Jurkat, Clone E6-1 (cell line): ENCODE results near the gene ZYG11A.
A peak's percentile ranks its signal among the peaks of the same experiment; 100 is the strongest.
"Not testable (repeated sequence)": the region's sequence is repeated elsewhere in the genome, so short reads cannot be mapped to it uniquely, and the experiment has no call there.

Experiments
- DNase-seq: peaks from one replicate; pipeline ENCODE4 v3.0.0-alpha.2; 2011; ENCODE audit warnings: low read depth, low spot score
- H3K4me3 ChIP-seq: 2 replicates; pipeline ENCODE4 v1.5.1; 2011; ENCODE audit warnings: mild to moderate bottlenecking, low read length, control low read depth, moderate library complexity

ZYG11A gene

DNA sequence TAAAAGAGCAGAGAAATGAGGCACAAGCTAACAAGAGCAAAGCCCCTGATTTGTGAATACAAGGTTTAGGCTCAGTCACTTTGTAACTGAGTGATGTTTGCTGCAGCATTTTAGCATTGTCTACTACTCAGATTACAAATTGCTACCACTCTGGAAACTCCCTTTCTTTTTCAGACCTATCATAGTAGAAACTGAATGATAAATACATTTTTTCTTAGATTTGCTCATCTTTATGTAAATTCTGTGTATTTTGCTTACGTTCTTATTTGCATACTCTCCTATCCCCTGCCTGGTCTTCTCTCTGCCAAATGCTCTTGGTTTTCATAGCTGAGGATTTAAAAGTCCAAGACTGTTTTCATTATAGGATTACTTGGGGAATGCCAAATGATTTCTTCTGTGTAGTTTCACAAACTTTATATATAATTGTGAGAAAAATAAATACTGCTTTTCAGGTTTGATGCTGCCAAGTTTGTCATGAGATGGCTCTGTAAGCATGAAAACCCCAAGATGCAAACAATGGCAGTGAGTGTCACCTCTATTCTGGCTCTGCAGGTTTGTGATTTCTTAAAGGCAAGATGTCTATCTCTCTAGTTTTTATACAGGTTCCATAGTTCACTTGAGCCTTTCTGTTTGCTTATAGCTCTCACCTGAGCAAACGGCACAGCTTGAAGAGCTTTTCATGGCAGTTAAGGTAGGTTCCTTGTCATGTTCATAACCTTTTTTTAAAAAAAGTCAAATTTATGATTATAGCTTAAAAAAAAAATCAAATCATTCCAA is 24.7 kb downstream of the ZYG11A start:
- DNase-seq, result no peak
- H3K4me3 ChIP-seq, result no peak overlapping the region

DNA sequence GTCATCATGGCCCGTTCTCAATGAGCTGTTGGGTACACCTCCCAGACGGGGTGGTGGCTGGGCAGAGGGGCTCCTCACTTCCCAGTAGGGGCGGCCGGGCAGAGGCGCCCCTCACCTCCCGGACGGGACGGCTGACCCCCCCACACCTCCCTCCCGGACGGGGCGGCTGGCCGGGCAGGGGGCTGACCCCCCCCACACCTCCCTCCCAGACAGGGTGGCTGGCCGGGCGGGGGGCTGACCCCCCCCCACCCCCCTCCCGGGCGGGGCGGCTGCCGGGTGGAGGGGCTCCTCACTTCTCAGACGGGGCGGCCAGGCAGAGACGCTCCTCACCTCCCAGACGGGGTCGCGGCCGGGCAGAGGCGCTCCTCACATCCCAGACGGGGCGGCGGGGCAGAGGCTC is 27.2 kb downstream of the ZYG11A start:
- H3K4me3 ChIP-seq, DNase-seq: not testable (repeated sequence)

DNA sequence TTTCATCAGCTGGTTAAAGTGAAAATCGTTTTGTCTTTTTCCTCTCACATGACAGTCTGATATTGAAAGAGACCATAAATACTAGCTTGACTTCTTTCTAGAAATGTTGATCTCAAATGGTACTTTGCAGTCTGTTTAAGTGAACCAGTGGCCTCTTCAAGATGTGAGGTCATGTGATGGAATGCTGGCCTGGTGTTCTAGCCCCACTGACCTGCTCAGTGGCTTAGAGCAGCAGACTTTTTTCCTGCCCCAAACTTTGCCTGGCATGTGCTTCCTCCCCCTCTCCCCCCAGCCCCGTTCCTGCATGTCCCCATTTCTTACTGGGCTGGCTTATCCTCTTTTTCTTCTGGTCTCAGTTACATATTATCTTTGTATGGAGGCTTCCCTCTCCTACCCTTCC is 34.3 kb downstream of the ZYG11A start:
- H3K4me3 ChIP-seq, result no peak overlapping the region
- no peak for DNase-seq

DNA sequence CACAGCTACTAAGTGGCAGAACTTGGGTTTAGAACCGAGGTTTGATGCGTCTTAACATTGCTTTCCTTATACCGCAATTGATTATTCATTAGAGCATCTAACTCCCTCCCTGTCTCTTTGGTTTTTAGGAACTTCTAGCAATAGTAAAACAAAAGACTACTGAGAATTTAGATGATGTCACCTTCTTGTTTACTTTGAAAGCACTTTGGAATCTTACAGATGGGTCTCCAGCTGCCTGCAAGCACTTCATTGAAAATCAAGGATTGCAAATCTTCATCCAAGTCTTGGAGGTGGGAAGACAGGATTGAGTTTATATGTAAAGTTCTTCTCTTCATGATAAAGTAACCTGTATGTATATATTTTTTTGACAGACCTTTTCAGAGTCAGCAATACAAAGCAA is 35.0 kb downstream of the ZYG11A start:
- H3K4me3 ChIP-seq, result no peak overlapping the region
- DNase-seq, result no peak

DNA sequence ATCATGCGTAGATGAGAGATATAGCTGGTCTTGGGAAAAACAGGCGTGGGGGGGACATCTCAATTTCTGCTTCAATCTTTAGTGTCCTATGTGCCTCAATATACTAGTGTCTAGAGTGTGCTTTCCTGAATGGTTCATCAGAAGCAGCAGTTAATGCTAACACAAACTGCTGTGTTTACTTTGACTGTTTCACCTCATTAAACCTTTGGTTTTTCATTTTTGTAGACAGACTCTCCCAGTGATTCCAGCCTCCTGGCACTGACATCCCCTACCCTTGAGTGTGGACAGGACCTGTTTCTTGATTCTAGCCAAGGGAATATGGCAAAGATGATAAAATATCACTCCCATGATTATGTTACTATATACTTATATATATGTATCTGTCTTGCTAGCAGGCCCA is 37.6 kb downstream of the ZYG11A start:
- no peak for DNase-seq
- H3K4me3 ChIP-seq, result no peak overlapping the region

DNA sequence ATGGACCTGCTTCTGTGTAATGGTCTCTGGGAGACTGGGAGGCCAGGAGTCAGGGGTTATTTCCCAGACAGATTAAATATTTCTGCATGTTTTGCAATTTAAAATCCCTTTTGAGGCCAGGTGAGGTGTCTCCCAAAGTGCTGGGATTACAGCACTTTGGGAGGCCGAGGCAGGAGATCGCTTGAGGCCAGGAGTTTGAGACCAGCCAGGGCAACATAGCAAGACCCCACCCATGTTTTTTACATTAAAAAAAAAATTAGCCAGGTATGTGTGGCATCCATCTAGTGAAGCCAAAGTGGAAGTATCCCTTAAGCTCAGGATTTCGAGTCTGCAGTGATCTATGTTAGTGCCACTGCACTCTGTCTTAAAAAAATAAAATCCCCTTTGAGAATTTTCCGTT is 44.9 kb downstream of the ZYG11A start:
- no peak for DNase-seq

DNA sequence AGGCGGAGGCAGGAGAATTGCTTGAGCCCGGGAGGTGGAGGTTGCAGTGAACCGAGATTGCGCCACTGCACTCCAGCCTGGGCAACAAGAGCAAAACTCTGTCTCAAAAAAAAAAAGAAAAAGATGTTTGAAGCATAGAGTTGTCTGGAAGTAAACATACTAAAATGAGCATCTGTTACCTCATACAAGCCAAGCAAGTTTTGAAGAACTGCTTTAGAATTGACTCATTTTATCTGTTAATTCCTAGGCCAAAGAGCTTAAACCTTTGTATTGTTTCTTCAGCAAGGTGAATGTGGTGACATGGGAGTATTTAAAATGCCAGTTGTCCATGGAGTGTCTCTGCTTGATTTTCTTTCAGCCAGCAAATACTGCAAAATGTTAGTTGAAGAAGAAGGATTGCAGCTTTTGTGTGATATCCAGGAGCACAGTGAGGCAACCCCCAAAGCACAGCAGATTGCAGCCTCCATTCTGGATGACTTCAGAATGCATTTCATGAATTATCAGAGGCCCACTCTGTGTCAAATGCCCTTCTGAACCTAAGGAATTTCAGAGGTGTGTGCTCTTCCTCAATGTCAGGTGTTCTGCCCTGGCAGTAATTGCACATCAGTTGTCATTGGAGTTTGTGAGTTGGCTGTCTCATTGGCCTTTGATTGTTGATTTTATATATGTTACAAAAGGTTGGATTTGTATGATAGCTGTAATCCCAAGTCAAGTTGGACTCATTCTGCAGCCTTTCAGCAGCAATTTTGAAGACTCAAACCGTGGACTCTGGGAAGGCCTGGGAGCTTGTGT is 50.1 kb downstream of the ZYG11A start:
- no peak for DNase-seq
- H3K4me3 ChIP-seq, result no peak overlapping the region

More for the DNA sequence above, 44.9 kb downstream of the ZYG11A start:
- H3K4me3 ChIP-seq, result no peak overlapping the region

DNA sequence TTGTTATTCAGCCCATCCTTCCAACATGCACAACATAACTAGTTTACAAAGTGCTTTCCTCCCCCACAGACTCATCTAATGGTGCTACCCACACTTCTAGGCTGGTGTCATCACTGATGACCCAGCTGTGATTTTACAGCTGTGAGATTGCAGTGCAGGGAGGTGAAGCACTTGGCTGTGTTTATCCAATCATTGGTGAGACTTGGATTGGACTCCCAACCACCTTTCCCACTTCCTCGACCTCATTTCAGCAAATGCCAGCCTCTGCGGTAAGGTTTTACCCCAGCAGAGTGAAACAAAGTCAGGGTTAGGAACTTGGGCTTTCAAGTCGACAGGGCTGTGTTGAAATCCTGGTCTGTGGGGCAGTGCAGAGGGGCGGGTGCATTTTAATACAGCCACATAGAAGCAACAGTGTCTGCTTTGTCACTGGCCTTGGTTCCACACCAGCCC is 56.9 kb downstream of the ZYG11A start:
- peak; percentile 95 for DNase-seq
- no peak overlapping the region for H3K4me3 ChIP-seq

DNA sequence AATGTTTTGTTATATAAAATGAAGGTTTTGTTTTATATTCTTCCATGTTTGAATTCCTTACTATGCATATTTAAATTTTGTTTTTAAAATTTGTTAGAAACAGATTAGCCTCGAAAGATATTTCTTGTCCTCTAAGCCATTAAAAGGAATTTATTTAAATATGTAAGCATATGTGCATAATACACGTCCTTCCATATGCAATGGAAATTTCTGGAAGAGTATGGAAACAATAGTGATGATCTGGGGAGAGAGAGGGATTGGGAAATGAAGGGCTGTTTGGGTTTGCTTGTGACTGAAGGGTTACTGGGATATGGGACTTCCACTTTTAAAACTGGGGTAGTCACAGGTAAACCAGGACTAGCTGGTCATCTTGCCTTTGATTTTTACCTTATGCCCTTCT is 57.8 kb downstream of the ZYG11A start:
- H3K4me3 ChIP-seq, result no peak overlapping the region
- DNase-seq, result no peak

DNA sequence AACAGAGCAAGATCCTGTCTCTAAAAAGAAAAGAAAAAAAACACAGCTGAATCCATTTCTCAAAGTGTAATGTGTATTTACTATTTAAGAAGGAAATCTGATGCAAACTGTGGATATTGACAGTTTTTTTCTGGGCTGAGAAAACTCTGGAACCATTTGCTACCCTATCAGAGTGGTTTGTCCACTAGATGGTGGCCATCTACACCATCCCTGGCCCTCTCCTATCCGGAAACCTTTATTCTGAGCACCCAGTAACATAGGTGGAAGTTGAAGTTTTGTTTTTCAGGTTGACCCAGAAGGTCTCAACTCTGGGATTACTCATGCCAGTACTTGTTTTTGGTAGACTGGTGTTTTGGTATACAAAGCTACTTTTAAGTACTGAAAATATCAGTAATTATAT is 58.8 kb downstream of the ZYG11A start:
- DNase-seq, result no peak

DNA sequence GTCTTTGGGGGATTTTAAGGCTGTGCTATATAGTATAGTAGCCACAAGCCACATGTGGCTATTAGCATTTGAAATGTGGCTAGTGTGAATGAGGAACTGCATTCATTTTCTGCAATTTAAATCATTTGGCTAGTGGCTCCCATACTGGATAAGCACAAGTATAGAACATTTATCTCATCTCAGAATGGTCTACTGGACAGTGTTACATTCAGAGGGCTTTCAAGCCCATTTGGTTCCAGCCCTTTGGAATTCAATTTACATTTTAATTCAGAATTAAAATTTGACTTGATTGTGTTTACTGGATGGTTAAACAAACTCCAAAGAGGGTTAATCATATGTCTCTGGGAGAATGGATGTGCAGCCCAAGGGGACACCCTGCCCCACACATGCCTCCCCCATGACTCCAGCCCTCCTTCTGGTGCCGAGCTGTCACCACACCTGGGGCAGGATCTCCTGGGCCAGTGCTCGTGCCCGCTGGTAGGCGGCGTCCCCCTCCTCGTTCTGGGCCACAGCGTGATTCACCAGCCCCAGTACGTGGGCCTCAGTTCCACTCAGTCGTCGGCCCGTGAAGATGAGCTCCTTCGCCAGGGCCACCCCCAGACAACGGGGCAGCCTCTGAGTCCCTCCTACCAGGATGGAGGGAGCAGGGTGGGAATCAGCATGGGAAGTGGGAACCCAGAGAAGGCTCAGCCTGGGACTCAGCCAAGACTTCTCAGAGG is 61.8 kb downstream of the ZYG11A start:
- no peak overlapping the region for H3K4me3 ChIP-seq
- no peak for DNase-seq

More for the DNA sequence above, 58.8 kb downstream of the ZYG11A start:
- H3K4me3 ChIP-seq, result no peak overlapping the region

DNA sequence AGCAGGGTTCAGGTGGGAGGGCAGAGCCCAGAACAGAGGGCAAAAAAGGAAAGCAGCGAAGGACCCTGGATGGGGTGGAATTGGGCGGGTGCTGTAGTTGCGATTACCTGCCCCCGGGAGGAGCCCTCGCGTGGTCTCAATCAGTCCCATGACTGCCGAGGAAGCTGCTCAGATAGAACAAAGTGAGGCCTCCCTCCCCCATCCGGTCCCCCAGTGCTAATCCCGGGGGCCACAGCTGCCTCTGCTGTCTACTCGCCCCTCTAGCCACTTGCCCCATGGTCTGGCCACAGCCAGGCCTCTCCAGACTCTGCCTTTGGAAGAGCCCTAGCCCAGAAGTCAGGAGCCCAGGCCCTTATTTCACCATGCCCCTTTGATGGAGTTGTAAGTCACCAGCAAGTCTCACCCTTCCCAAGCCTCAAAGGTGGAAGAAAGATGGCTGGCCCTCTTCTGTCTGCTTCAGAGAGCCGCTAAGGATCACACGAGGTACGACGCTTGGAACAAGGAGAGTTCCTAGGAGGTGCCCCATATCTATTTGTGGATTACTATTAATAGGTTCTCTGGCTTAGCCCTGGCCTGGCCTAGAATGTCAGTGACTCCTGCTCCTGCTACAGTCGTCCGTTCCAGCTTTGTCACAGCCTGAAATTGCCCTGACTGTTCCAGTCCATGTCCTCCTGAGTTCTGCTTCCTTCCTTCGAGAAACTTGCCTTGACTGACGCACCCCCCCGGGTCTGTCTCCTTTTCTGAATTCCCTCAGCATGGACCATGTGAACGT is 62.6 kb downstream of the ZYG11A start:
- no peak overlapping the region for H3K4me3 ChIP-seq
- peak; percentile 24 for DNase-seq

DNA sequence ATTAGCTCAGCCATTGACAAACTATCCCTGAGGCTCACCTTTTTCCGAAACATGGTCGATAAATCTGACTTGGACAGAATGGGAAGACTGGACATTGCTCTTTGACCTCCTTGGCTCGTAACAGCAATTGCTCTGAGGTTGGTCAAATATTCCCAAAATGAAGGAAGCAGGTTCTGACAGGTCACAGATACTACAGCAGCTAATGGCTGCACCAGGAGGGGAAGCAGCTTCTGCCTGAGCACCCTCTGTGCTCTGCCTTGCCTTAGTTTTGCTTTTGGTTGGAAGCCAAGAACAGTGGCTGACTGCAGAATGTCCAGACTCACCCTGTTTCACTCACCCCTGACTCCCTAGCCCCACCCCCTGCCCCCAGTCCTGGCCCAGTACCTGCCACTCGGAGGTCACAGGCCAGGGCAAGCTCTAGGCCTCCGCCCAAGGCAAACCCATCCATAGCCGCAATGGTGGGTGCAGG is 63.6 kb downstream of the ZYG11A start:
- no peak overlapping the region for H3K4me3 ChIP-seq
- DNase-seq, result no peak

DNA sequence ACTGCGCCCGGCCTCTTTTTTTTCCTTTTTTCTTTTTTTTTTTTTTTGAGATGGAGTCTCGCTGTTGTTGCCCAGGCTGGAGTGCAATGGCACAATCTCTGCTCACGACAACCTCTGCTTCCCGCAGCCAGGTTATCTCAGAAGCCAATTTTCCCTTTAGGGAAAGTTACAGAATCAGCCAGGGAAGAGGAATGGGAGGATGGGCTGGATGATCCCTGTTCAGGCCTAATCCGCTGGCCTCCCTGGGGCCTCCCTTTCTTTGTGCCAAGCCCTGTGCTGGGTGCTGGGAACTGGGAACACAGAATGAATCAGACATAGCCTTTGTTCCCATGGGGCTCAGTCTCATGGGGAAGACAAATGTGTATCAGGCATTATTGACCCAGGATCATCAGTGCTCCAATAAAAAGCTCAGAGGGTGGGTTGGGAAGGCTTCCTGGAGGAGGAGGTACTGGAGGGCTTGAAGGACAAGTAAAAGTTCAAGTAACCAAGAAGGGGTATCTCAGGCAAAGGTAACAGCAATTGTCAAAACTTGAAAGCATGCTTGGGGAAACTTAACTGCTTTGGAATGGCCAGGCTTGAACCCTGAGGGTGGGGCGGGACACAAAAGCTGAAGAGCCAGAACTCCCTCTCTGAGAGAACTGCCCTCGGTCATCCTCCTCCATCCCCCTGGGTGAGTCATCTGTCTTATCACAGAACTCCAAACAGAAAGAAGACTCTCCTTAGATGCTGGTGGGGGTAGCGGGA is 64.7 kb downstream of the ZYG11A start:
- H3K4me3 ChIP-seq, result no peak overlapping the region
- no peak for DNase-seq

DNA sequence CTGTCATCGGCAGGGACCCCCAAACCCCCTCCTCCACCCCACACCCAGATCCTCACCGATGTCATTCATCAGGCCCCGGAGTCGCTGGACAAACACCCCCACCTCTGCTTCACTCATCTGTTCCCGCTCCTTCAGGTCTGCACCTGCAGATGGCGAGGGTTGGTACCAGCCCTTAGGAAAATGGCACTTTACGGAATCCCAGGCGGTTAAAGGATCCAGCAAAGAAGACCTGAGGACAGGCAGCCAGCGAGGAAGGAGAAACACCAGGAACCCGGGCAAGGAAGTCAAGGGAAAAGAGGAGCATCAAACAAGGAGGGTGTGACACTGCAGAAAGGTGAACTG is 65.2 kb downstream of the ZYG11A start:
- no peak overlapping the region for H3K4me3 ChIP-seq
- DNase-seq, result no peak

DNA sequence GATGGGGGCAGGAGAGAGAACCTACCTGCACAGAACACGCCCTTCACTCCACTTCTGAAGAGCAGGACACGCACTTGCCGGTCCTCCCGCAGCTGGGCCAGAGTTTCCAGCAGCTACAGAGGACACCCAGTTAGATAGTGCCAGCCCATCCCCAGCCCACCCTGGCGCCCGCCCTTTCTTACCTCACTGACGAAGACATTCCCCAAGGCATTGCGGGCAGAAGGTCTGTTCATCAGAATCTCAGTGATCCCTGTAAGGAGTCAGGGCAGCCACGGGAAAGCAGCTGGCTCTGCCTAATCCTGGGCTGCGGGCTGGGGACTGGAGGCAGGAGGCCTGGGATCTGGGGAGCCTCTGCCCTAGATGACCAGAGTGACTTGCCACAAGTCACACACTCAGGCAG is 69.0 kb downstream of the ZYG11A start:
- no peak for DNase-seq
- no peak overlapping the region for H3K4me3 ChIP-seq

DNA sequence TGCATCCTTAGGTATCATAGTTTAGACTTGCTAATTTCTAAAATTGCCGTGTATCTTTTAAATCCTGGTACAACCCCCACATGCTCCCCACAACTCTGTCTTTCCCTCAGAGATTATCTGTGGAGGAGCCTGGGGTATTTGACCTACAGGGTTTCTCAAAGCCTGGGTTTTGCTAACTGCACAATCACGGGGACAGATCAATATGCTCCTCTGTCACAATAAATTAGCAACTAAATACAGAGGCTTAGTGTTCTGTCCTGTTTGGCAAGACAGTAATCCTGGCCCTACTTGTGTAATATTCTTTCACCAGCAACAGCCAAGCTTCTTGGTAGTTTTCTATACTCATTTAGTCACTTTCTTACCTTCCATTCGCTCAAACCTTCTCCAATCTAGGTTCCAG is 70.5 kb downstream of the ZYG11A start:
- DNase-seq, result no peak
- H3K4me3 ChIP-seq, result no peak overlapping the region

DNA sequence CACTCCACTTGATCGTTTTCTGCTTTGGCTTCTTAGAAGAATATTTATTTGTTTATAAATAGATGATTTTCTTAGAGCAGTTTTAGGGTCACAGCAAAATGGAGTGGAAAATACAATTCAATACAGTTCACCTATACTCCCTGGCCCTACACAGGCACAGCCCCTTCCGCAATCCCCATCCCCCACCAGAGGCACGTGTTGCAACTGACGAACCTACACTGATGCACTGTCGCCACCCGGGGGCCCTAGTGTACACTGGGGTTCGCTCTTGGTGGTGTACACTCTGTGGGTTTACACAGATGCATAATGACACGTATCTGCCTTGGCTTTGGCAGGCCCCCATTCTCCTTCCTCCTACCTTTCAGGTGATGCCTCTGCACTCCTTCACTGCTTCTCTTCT is 71.0 kb downstream of the ZYG11A start:
- no peak overlapping the region for H3K4me3 ChIP-seq
- no peak for DNase-seq

DNA sequence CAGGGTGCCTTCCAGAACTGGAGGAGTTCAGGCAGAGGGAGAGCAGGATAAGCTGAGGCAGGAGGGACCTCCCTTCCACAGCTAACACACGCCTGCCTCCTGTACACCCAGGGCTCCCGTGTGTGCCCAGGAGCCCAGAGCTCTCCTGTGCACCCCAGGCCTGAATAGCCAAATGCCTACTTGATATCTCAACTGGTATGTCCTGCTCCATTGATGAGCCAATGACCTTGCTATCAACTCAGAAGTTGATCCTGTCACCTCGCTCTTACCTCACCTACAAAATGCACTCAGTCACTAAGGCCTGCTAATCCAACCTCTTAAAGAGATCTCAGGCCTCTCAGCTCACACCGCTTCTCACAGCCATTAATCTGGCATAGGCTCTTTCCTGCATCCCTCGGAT is 71.9 kb downstream of the ZYG11A start:
- H3K4me3 ChIP-seq, result no peak overlapping the region
- no peak for DNase-seq
